Endothelial cell of umbilical vein (primary cell): ENCODE measurements around the gene ZDBF2. TPM values are rescaled to one million over a fixed set of nuclear protein-coding genes. Genes with fewer than 3 reads are reported as not detected.
A peak's percentile ranks its signal among the peaks of the same experiment; 100 is the strongest.
"Not testable (repeated sequence)": the region's sequence is repeated elsewhere in the genome, so short reads cannot be mapped to it uniquely, and the experiment has no call there.

Experiments
- BruUV-seq: library from RNA; stranded (reverse); fragments of 400-500 nt; replicated peaks from 2 replicates; lab custom pipeline; 2021; lab: Mats Ljungman, UMichigan
- CTCF ChIA-PET: fragments of 300-600, 350-600 bp; sonication (Branson Sonifier 250); formaldehyde crosslinking; loops from one replicate; lab custom pipeline; 2021; ENCODE audit warnings: antibody characterized with exemption, inconsistent platforms; lab: Charles Lee
- POLR2A ChIA-PET: fragments of 300-600, 350-600 bp; sonication (Branson Sonifier 250); formaldehyde crosslinking; loops from one replicate; lab custom pipeline; 2021; ENCODE audit warnings: antibody characterized with exemption, inconsistent platforms; lab: Charles Lee
- DNase-seq: peaks from one replicate; pipeline ENCODE4 v3.0.0-alpha.2; 2011; ENCODE audit warnings: low read depth, low spot score
- FAIRE-seq: peaks from 2 replicates; lab custom pipeline; 2011; peaks lifted over from hg19 to GRCh38; lab: Jason Lieb, UNC
- H2AFZ ChIP-seq: 2 replicates; pipeline ENCODE4 v1.6.0; 2012; ENCODE audit warnings: low read depth, low read length, control low read depth, inconsistent platforms
- H3K27ac ChIP-seq: 2 replicates; pipeline ENCODE4 v1.5.1; 2011; ENCODE audit warnings: low read depth, mild to moderate bottlenecking, control low read depth, low read length, moderate library complexity; ENCODE audit not compliant: insufficient read depth
- H3K27me3 ChIP-seq, 2 experiments: 2 replicates each; pipeline versions ENCODE4 v1.6.0 to v1.6.1; 2011; ENCODE audit warnings: low read length in 2 of 2, mixed read lengths in 1 of 2; ENCODE audit not compliant: control insufficient read depth in 2 of 2, insufficient read depth in 2 of 2
- H3K36me3 ChIP-seq, 2 experiments: 2 replicates in 1 of 2; 3 replicates in 1 of 2; pipeline ENCODE4 v1.5.1; 2011; ENCODE audit warnings: low read length in 2 of 2, mild to moderate bottlenecking in 1 of 2, moderate library complexity in 1 of 2; ENCODE audit not compliant: control insufficient read depth in 2 of 2, insufficient read depth in 2 of 2; ENCODE audit errors: extremely low read depth in 1 of 2
- H3K4me1 ChIP-seq: 3 replicates; pipeline ENCODE4 v1.5.1; 2011; ENCODE audit warnings: mild to moderate bottlenecking, low read length; ENCODE audit not compliant: control insufficient read depth, insufficient read depth; ENCODE audit errors: extremely low read depth
- H3K4me2 ChIP-seq: 2 replicates; pipeline ENCODE4 v1.6.1; 2011; ENCODE audit warnings: low read length, control low read depth, mixed read lengths; ENCODE audit not compliant: insufficient read depth
- H3K4me3 ChIP-seq, 3 experiments: fragments of 200-600 bp in 1 of 3; sonication (generic), shearing (Covaris generic) in 1 of 3; replicated peaks in 1 of 3; 2 replicates each; pipeline ENCODE4 v1.5.1; 2011 to 2016; ENCODE audit warnings: control low read depth in 3 of 3, low read length in 3 of 3, mild to moderate bottlenecking in 2 of 3, inconsistent platforms in 1 of 3, low read depth in 1 of 3, moderate library complexity in 1 of 3; ENCODE audit not compliant: insufficient read depth in 1 of 3
- H3K79me2 ChIP-seq: 2 replicates; pipeline ENCODE4 v1.6.0; 2012; ENCODE audit warnings: low read length, inconsistent platforms; ENCODE audit not compliant: control insufficient read depth, insufficient read depth
- H3K9ac ChIP-seq: replicated peaks from 2 replicates; pipeline ENCODE3; 2011; ENCODE audit warnings: low read length, control low read depth; ENCODE audit not compliant: insufficient read depth; ENCODE audit errors: extremely low read depth
- H3K9me1 ChIP-seq: replicated peaks from 3 replicates; pipeline ENCODE4 v1.6.0; 2011; ENCODE audit warnings: mild to moderate bottlenecking, low read length; ENCODE audit not compliant: control insufficient read depth, insufficient read depth; ENCODE audit errors: extremely low read depth
- H3K9me3 ChIP-seq: replicated peaks from 2 replicates; pipeline ENCODE4 v1.5.1; 2012; ENCODE audit warnings: low read length, inconsistent platforms; ENCODE audit not compliant: control insufficient read depth, insufficient read depth
- H4K20me1 ChIP-seq: replicated peaks from 2 replicates; pipeline ENCODE3; 2011; ENCODE audit warnings: mild to moderate bottlenecking, low read length; ENCODE audit not compliant: control insufficient read depth, insufficient read depth; ENCODE audit errors: extremely low read depth
- EZH2 ChIP-seq: IDR thresholded peaks from 2 replicates; pipeline ENCODE4 v1.6.1; 2012; ENCODE audit warnings: borderline replicate concordance, low read depth, mild to moderate bottlenecking, moderate library complexity, low read length, inconsistent platforms; ENCODE audit not compliant: severe bottlenecking
- FOS ChIP-seq: IDR thresholded peaks from 2 replicates; pipeline ENCODE4 v1.6.1; 2011; ENCODE audit warnings: mild to moderate bottlenecking, low read length, moderate library complexity, borderline replicate concordance; ENCODE audit not compliant: insufficient read depth
- GATA2 ChIP-seq: IDR thresholded peaks from 2 replicates; pipeline ENCODE4 v1.7.0; 2011; ENCODE audit warnings: low read depth, mild to moderate bottlenecking, moderate library complexity, mixed read lengths, low read length; ENCODE audit not compliant: insufficient read length, insufficient read depth
- JUN ChIP-seq: IDR thresholded peaks from 2 replicates; pipeline ENCODE4 v1.6.1; 2011; ENCODE audit warnings: borderline replicate concordance, low read depth; ENCODE audit not compliant: insufficient read length, insufficient read depth
- MYC ChIP-seq: IDR thresholded peaks from one replicate; pipeline ENCODE4 v1.6.1; 2011; ENCODE audit warnings: mild to moderate bottlenecking, low read depth, low read length
- POLR2AphosphoS5 ChIP-seq: IDR thresholded peaks from 2 replicates; pipeline ENCODE4 v1.6.1; 2012; ENCODE audit warnings: low read depth, mild to moderate bottlenecking, control low read depth, low read length, moderate library complexity; ENCODE audit not compliant: insufficient read depth
- dilution Hi-C: fragments of 300-500 bp; cut with MboI; formaldehyde crosslinking; loops from one replicate; pipeline ENCODE4 v1.15.0; 2019; ENCODE audit warnings: low sequenced_read_pairs; ENCODE audit not compliant: extremely low pct_ligation_motif_present
- intact Hi-C: fragments of 100-400 bp; cut with micrococcal nuclease; formaldehyde crosslinking; loops from one replicate; pipeline ENCODE4 v1.10.0; 2022
- polyA plus RNA-seq, 4 experiments: library from polyadenylated mRNA; depleted of rRNA in 3 of 4; stranded (reverse) in 3 of 4; unstranded in 1 of 4; fragments of >200 nt; gene quantifications; 2 replicates each; pipeline versions ENCODE4 v1.2.1 to v1.2.3, GENCODE V29; 2011 to 2012; ENCODE audit warnings: missing spikeins in 1 of 4
- total RNA-seq: library from RNA; stranded (reverse); gene quantifications from 2 replicates; pipeline ENCODE4 v1.2.3, GENCODE V29; 2021
- TF ChIP-seq, protein P1 (sequence below), 2 donors: IDR thresholded peaks; 1 replicate in 1 of 2; 2 replicates in 1 of 2; pipeline ENCODE4 v1.5.1; 2011; ENCODE audit warnings: low read length in 2 of 2, mild to moderate bottlenecking in 2 of 2, moderate library complexity in 2 of 2, control low read depth in 1 of 2, inconsistent platforms in 1 of 2, low read depth in 1 of 2; ENCODE audit not compliant: insufficient read depth in 1 of 2; ENCODE audit errors: extremely low read depth in 1 of 2

Gene ZDBF2
- total and polyA plus RNA-seq, 2 donors (not counting 3 experiments of a cell fraction or from before 2014, with no cell fraction given), result 1.3 to 9.6 TPM

DNA sequence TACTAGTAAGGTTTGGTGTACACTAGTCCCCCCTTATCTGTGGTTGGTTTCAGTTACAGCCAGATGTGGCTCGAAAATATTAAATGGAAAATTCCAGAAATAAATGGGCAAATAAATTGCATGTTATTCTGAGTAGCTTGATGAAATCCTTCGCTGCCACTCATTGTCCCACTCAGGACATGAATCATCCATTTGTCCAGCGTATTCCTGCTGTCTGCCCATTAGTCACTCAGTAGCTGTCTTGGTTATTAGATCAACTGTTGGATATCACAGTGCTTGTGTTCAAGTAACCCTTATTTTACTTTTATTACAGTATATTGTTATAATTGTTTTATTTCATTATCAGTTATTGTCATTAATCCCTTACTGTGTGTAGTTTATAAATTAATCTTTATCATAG, 21.7 kb downstream of the ZDBF2 start:
- POLR2A ChIA-PET, result interaction anchor here (0.6 to 0.8 kb wide), 2 partner anchors 15 to 47 kb away, joined by 3 to 6 read pairs; no protein-coding TSS in a partner anchor
- Histone ChIP-seq H3K27ac (peak overlapping the region; percentile 62), H3K4me2 (peak overlapping the region; percentile 66), H3K4me1 (peaks cover 31% of the 10 kb centered on the region), H3K9me1 (no peaks in the 10 kb centered on the region), H3K36me3 (no peaks in the 10 kb centered on the region), H3K9me3 (no peaks in the 10 kb centered on the region), H3K79me2 (no peaks in the 10 kb centered on the region), H3K4me3 (no peak overlapping the region), H3K9ac (peak overlapping the region; percentile 37), H4K20me1 (no peaks in the 10 kb centered on the region), H2AFZ (no peak overlapping the region), H3K27me3 (no peaks in the 10 kb centered on the region)
- BruUV-seq, result no TSS peak
- CTCF ChIA-PET, result interaction anchor here (1.3 kb wide), 1 partner anchor 95 kb away, joined by 3 read pairs; no protein-coding TSS in a partner anchor
- dilution Hi-C loops (no loop called here), intact Hi-C loops (loop anchor here (2.0 kb wide), 1 partner anchor 19 kb away; no protein-coding TSS in a partner anchor)
- DNase-seq (peak; percentile 91), FAIRE-seq (peak; percentile 85)
- no peak for TF ChIP-seq MYC
- TF ChIP-seq POLR2AphosphoS5, result peak; percentile 63
- TF ChIP-seq GATA2, result peak; percentile 76
- TF ChIP-seq EZH2, result no peak
- TF ChIP-seq, protein P1, sequence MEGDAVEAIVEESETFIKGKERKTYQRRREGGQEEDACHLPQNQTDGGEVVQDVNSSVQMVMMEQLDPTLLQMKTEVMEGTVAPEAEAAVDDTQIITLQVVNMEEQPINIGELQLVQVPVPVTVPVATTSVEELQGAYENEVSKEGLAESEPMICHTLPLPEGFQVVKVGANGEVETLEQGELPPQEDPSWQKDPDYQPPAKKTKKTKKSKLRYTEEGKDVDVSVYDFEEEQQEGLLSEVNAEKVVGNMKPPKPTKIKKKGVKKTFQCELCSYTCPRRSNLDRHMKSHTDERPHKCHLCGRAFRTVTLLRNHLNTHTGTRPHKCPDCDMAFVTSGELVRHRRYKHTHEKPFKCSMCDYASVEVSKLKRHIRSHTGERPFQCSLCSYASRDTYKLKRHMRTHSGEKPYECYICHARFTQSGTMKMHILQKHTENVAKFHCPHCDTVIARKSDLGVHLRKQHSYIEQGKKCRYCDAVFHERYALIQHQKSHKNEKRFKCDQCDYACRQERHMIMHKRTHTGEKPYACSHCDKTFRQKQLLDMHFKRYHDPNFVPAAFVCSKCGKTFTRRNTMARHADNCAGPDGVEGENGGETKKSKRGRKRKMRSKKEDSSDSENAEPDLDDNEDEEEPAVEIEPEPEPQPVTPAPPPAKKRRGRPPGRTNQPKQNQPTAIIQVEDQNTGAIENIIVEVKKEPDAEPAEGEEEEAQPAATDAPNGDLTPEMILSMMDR (IDR thresholded peaks at IDR 0.05; ENCODE audit: extremely low read depth in 1 of 2, insufficient read depth in 1 of 2, low read depth in 1 of 2, low read length in 2 of 2), result no peak
- peak; percentile 93 for TF ChIP-seq FOS
- peak; percentile 89 for TF ChIP-seq JUN

DNA sequence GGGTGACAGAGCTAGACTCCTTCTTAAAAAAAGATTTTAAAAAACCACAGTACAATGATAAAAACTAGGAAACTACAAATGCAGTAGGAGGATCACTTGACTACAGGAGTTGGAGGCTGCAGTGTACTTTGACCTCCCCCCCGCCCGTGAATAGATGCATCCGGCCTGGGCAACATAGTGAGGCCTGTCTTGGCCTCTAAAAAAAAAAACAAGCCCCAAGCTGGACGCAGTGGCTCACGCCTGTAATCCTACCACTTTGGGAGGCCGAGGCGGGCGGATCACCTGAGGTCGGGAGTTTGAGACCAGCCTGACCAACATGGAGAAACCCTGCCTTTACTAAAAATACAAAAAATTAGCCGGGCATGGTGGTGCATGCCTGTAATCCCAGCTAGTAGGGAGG, 25.1 kb downstream of the ZDBF2 start:
- H2AFZ ChIP-seq, H3K27ac ChIP-seq, H3K9ac ChIP-seq, H3K36me3 ChIP-seq, H3K9me3 ChIP-seq, DNase-seq, H3K9me1 ChIP-seq, dilution Hi-C loops, BruUV-seq, H4K20me1 ChIP-seq, H3K27me3 ChIP-seq, H3K4me3 ChIP-seq, POLR2A ChIA-PET, FAIRE-seq, H3K4me2 ChIP-seq, H3K79me2 ChIP-seq: not testable (repeated sequence)
- peaks cover 38% of the 10 kb centered on the region for H3K4me1 ChIP-seq
- CTCF ChIA-PET, result interaction anchor here (0.9 to 1.2 kb wide), 2 partner anchors 18 to 276 kb away, joined by 3 read pairs; no protein-coding TSS in a partner anchor
- intact Hi-C loops, result loop anchor here (10.0 kb wide), 1 partner anchor 145 kb away; the partner anchor contains the start of gene ADAM23
